ENCODE results near the gene CSF3.

CSF3 gene

DNA sequence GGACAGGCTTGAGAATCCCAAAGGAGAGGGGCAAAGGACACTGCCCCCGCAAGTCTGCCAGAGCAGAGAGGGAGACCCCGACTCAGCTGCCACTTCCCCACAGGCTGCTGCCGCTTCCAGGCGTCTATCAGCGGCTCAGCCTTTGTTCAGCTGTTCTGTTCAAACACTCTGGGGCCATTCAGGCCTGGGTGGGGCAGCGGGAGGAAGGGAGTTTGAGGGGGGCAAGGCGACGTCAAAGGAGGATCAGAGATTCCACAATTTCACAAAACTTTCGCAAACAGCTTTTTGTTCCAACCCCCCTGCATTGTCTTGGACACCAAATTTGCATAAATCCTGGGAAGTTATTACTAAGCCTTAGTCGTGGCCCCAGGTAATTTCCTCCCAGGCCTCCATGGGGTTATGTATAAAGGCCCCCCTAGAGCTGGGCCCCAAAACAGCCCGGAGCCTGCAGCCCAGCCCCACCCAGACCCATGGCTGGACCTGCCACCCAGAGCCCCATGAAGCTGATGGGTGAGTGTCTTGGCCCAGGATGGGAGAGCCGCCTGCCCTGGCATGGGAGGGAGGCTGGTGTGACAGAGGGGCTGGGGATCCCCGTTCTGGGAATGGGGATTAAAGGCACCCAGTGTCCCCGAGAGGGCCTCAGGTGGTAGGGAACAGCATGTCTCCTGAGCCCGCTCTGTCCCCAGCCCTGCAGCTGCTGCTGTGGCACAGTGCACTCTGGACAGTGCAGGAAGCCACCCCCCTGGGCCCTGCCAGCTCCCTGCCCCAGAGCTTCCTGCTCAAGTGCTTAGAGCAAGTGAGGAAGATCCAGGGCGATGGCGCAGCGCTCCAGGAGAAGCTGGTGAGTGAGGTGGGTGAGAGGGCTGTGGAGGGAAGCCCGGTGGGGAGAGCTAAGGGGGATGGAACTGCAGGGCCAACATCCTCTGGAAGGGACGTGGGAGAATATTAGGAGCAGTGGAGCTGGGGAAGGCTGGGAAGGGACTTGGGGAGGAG, at the start of gene CSF3:
TSS of gene CSF3 (plus strand) at position 436 of the 993 bp plus-strand sequence. CDS start at position 471, 35 bp downstream.
- no peak for DNase-seq (ENCODE audit: low spot score)

DNA sequence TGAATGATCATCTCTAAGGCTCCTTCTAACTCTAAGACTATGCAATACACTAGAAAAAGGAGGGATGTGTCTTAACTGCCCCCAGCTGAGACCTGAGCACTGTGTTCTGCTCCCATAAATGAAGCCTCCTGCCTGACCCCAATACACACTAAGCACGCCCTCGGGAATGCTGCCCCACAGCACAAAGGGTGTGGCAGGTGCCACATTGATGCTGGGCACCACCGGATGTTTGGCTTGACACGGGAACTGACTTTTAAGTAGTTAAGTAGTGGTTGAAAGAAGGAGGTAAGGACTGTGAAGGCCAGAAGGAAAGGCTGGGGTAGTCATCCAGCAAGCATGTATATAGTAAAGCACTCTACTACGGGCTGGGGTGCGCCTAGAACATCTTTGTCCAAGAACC, 48.5 kb upstream of the CSF3 start:
- DNase-seq (ENCODE audit: low spot score), result no peak

GRCh38 chr17:39968761-39969160, 46.5 kb upstream of the CSF3 start:
- no peak for DNase-seq (ENCODE audit: low spot score)

GRCh38 chr17:39969375-39969774, 45.9 kb upstream of the CSF3 start:
- DNase-seq (ENCODE audit: low spot score), result no peak

DNA sequence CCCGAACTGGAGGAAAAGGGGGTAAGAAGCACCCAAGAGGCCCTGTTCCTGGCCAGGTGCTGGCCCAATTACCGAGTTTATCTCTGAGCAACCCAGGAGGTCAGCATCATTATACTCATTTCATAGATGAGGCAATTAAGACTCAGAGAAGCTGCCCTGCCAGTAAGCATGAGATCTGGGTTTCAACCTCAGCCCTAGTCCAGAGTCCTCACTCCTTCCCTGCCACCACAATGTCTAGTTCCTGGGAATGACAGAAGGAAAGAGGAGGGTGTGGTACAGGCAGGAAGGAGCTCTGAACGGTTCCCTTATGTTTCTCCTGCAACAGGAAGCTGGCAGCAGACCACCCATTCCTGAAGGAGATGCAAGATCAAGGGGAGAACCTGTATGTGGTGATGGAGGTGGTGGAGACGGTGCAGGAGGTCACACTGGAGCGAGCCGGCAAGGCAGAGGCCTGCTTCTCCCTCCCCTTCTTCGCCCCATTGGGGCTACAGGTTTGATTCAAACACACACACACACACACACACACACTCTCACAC, 45.0 kb upstream of the CSF3 start:
- no peak for DNase-seq (ENCODE audit: low spot score)

DNA sequence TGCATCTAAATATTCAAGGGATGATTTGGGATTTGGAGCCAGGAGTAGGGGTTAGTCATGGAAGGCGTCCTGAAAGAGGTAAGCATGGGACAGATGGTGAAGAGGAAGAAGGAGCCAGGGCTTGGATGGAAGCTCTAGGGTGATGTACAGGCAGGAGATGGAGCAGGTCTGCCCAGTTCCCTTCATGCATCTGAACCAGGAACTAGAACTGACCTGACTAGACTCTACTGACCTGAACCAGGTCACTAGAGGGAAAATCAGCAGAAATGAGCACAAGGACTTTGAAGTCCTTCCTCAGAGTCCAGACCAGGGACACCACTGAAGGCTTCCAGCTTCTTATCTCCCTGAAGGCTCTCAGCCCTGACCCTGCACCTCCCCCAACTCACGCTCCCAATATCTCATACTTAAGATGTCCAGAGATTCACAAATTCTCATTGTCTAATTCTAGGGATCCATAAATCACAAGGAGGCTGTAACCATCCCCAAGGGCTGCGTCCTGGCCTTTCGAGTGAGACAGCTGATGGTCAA, 44.1 kb upstream of the CSF3 start:
- DNase-seq (ENCODE audit: low spot score), result no peak

DNA sequence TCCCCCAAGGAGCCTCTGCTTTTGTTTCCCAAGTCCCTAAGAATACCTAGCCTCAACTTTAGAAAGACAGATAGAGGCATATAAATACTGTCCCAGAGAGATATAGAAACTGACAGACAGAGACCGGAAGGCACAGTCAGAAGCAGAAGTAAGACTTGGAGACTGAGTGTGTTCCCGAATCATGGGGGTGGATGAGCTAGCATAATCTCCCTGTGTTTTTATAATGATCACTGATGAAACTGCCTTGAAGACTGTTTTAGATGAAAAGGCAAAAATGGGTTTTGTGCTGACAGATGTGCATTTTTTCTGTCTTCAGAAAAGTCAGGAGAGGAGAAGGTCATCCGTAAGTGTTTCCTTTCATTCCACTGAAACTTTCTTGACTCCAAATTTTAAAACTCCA, 43.0 kb upstream of the CSF3 start:
- DNase-seq (ENCODE audit: low spot score), result peak; percentile 58

- DNase-seq (ENCODE audit: low spot score), result no peak
Measured at GRCh38 chr17:39973496-39973895, 41.7 kb upstream of the CSF3 start.

GRCh38 chr17:39974433-39974832, 40.8 kb upstream of the CSF3 start:
- DNase-seq (ENCODE audit: low spot score), result no peak

- no peak for DNase-seq (ENCODE audit: low spot score)
Measured at GRCh38 chr17:39975801-39976200, 39.4 kb upstream of the CSF3 start.

GRCh38 chr17:39979016-39979670, 36.1 kb upstream of the CSF3 start:
- no peak for DNase-seq (ENCODE audit: low spot score)

DNA sequence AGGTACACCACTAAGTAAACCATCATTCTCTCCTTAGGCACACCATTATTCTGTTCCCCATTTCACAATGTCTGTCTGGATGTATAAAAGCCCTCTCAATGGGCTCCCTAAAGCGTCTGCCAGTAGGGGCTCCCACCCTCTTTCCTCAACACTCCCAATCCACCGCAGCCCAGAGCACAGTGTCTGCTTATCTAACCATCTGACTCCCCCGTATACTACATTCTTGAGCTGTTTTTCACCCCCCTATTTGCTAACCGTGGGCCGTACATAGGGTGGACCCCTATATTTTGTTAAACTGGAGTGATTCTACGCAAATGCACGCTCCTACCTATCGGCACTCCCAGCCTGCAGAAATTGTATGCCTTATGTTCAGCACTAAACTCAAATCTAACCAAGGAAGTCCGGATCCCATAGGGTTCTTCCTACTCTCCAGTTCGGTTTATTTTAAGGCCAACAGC, 35.3 kb upstream of the CSF3 start:
- DNase-seq (ENCODE audit: low spot score), result peak; percentile 31

- peak; percentile 100 for DNase-seq (ENCODE audit: low spot score)
Measured at GRCh38 chr17:39980351-39981206, 34.7 kb upstream of the CSF3 start, which contains the start of gene PSMD3. Gene PSMD3 (plus strand): TSS chr17:39980807. CDS start chr17:39980971, 164 bp downstream.

GRCh38 chr17:39981207-39981741, 34.0 kb upstream of the CSF3 start:
- DNase-seq (ENCODE audit: low spot score), result no peak

DNA sequence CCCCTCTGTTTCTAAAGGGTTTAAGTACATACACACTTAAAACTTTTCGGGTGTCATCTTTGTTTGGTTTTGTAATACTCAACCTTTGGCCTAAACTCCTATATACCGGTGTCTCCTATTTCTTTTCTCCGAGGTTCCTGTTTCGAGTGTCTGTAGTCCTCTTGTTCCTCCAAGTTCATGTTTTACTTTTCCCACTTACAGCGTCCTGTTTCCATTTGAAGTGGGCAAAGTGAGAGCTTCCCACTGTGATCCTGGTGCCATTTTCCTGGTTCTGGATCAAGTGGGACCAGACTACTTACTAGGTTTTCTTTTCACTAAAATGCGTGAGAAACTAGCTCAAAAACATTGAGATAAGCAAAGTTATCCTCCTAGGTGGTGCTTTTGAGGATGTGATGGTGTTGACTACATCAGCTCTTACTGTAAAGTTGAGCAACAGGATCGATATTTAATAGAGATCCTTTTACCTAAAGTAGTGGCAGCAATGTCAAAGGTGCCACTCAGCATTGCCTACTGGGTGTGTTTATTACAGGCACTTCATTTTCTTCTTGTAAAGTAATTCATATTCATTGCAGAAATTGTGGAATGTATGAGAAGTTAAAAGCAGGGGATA, 33.4 kb upstream of the CSF3 start:
- no peak for DNase-seq (ENCODE audit: low spot score)

DNA sequence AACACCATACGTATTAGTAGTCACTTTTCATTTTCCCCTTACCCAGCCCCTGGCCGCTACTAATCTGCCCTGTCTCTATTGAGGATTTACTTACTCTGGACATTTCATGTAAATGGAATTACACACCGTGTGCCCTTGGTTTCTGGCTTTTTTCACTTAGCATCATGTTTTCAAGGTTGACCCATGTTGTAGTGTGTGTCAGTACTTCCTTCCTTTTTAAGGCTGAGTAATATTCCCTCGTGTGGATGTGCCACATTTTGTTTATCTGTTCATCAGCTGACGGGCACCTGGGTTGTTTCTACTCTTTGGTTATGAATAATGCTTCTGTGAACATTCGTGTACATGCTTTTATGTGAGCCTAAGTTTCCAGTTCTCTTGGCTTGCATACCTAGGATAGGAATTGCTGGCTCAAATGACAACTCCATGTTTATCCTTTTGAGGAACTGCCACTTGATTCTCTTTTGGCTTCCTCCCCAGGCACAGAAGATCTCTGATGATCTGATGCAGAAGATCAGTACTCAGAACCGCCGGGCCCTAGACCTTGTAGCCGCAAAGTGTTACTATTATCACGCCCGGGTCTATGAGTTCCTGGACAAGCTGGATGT, 26.9 kb upstream of the CSF3 start:
- no peak for DNase-seq (ENCODE audit: low spot score)

- no peak for DNase-seq (ENCODE audit: low spot score)
Measured at GRCh38 chr17:39994448-39994847, 20.8 kb upstream of the CSF3 start.

DNA sequence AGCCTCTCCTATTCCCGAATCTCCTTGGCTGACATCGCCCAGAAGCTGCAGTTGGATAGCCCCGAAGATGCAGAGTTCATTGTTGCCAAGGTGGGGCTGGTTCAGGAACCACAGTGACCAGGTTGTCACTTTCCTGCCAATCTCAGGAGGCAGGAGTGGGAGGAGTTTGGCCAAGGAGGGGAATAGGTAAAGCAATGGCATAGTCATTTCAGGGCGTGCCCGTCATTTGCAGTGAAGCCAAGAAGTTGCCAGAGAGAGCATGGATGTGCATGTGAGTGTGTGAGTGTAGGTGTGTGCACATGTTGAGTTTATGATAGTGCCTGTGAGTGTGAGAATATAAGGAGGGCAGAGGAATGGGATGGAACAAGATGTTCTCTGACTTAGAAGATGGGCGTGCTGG, 19.8 kb upstream of the CSF3 start:
- DNase-seq (ENCODE audit: low spot score), result no peak

DNA sequence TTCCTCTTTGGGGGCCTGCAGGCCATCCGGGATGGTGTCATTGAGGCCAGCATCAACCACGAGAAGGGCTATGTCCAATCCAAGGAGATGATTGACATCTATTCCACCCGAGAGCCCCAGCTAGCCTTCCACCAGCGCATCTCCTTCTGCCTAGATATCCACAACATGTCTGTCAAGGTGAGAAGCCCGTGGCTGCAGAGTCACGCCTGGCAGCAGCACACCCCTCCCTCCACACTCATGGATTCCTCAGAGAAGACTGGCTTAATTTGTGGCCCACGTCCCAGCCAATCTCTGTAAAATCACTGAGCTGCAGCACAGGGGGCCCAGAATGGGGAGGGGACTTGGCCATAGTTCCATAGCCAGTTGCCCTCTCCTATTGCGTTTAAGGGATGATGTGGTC, 19.1 kb upstream of the CSF3 start:
- DNase-seq (ENCODE audit: low spot score), result no peak

DNA sequence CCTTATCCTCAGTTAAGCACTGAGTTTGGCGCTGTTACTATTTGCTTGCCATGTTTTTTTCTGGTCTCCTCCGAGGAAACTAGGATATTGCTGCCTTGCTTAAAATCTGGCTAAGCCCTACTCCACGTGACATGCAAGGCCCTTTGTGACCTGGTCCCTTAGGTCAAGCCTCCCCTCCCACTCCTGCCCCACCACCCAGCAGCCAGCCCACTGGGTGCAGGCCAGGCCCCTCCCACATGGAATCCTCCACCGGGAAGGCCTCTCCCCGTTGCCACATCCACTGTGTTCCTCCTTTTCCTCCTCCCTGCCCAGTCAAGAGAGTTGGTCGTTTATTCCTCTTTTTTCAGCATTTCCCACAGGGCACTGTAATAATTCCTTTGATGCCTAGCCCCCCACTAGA, 18.4 kb upstream of the CSF3 start:
- DNase-seq (ENCODE audit: low spot score), result no peak

Data from Ammon's horn (tissue), 1 donor.